8988T (cell line): ENCODE data around the gene AGAP1.

Experiments
- DNase-seq: peaks from one replicate; pipeline ENCODE4 v3.0.0; 2011

The AGAP1 gene

DNA sequence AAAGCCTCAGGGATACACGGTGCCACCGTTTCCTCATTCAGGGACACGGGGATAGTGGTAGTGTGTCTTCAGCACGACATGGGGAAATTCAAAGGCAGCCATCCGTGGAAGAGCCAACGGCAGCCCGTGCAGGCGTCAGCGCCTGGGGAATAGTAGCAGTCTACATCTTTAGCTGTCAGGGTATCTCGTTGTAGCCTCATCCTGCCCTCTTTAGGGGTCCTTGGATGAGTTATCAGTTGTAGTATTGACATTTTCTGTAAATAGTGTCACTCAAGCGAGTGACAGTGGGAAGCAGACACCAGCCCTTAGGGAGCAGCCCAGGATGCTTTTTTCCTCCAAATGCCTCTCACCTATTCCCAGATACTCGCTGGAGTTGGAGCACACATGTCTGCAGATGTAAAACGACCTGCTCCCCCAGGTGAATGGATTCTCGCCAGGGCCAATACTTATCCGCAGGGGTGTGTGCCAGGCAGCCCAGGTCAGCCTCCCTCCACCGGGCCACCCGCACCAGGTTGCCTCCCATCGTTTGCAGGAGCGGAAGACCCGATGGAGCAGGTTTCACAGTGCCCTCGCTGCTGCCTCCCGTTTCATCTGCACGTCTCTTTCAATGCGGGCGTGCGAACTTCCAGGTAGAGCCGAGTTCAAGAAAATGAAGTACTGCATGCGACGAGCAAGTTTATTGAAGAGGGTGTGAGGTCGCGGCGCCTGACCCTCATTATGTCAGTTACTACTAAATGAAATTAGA lies 41.0 kb downstream of the AGAP1 start:
- DNase-seq, result no peak

- DNase-seq, result no peak
These were observed 41.7 kb downstream of the AGAP1 start for GRCh38 chr2:235535423-235536130.

GRCh38 chr2:235536711-235537110 lies 42.9 kb downstream of the AGAP1 start:
- no peak for DNase-seq

DNA sequence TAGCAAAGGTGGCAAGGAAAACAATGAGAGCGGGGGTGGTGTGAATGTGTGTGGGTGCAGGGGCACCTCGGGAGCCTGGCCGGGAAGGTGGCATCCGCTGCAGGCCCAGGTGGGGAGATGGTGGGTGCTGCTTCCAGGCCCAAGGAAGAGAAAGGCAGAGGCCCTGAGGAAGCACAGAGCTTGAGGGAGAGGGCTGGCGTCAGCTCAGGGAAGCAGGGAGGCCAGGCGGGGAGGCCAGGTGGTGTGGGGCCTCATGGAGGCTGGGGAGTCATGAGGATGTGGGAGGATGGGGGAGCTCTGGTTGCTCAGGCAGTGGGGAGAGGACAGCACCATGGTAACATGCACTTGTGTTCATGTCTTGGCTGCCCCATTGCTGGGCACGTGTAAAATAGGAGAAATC lies 43.3 kb downstream of the AGAP1 start:
- no peak for DNase-seq

DNA sequence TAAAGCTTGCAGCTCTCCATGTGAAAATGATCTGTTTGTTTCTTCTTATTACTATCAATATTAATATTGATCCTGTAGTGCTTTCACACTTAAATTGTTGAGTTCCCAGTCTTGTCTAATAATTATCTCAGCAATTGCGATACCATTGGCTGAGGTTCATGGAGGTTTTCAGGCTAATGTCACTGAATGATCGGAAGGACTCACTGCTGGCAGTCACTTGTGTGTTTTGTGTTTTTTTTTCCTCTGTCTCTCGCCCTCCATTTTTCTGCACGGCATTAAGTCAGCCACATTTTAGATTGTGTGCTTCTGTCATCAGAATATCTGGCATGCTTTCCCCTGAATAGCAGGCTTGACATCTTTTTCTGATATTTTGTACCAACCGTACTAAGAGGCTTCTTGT lies 43.7 kb downstream of the AGAP1 start:
- no peak for DNase-seq

- no peak for DNase-seq
These were observed 44.3 kb downstream of the AGAP1 start for GRCh38 chr2:235538144-235538639.

GRCh38 chr2:235538981-235539380 lies 45.1 kb downstream of the AGAP1 start:
- no peak for DNase-seq

DNA sequence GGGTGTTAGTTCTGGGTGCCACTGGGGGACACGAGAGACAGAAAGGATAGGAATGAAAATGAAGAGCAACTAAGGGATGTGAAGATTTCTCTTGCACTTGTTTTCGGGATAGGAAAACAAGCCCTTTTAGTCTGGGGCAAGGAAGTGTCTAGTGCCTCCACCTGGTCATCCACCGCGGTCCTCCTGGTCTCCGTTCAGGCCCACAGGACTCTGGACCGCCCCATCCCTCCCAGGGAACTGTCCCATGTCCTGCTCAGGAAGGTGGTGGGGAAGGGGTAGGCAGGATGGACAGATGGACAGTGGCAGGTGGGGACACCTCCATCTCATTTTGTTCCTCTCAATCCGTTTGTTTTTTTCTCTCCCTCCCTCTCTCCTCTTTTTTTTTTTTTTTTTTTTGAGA lies 45.9 kb downstream of the AGAP1 start:
- DNase-seq, result no peak

DNA sequence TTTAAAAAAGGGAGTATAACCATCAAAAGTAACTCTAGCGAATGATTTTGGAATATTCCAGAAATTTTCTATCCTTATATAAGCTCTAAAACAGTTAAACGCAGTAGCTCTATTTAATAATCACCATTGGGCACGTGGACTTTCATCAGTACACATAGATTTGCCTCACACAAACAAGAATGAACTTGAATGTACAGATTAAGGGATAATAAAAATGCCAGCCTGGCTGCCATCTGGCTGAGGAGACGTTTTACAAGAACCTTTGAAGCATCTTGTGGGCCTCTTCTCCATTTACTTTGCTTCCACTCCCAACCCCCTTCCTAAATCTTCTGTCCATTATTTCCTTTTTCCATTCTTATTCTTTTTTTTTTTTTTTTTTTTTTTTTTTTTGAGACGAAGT lies 47.2 kb downstream of the AGAP1 start:
- no peak for DNase-seq

GRCh38 chr2:235541838-235542549 lies 48.2 kb downstream of the AGAP1 start:
- DNase-seq, result no peak

GRCh38 chr2:235542733-235543127 lies 48.9 kb downstream of the AGAP1 start:
- DNase-seq, result no peak

GRCh38 chr2:235543128-235543750 lies 49.4 kb downstream of the AGAP1 start:
- DNase-seq, result no peak

- DNase-seq, result no peak
These were observed 50.2 kb downstream of the AGAP1 start for GRCh38 chr2:235543851-235544688.

DNA sequence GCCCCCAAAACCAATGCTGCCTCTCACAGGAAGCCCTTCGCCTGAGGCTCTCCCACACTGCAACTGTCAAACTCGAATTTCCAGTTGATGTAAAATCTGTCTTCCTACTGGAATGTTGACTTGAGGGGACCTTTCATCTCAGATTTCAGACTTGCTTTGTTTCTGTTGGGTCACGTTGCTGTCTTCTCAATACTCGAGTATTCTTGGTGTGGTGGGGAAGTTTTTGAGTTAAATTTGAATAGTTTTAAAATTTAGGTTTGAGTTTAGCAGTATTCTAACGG lies 50.8 kb downstream of the AGAP1 start:
- no peak for DNase-seq

- DNase-seq, result no peak
These were observed 51.7 kb downstream of the AGAP1 start for GRCh38 chr2:235545339-235546150.

DNA sequence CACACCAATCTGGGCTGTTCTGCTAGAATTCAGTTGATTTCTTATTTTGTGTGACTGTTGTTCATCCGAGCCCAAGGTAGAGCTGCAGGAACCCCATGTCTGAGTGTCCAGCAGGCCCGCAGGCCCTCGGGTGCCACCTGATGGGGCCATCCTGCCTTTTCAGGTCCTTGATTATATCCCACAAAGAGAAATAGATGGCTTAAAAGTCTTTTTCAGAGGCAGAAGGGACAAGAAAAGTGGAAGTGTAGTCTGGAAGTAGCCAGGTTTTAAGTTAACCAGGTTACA lies 52.2 kb downstream of the AGAP1 start:
- no peak for DNase-seq

GRCh38 chr2:235546436-235546835 lies 52.6 kb downstream of the AGAP1 start:
- no peak for DNase-seq

- no peak for DNase-seq
These were observed 56.0 kb downstream of the AGAP1 start for GRCh38 chr2:235549735-235550377.

DNA sequence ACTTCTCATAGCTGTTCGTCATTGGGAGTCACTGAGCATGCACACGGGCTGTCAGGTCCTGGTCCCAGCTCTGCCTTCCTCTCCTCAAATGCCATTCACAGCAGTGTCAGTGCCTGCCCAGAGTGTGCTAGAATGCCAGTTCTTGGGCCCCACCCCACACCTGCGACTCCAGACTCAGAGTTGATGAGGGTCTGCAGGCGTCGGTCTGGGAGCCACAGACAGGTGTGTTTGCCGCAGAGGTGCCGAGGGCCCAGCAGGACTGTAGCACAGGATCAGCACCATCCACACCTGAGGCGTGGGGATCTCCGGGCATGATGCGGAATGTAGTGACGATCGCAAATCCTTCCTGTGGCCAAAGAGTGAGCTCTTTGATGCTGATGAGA lies 56.5 kb downstream of the AGAP1 start:
- DNase-seq, result no peak

- no peak for DNase-seq
These were observed 57.1 kb downstream of the AGAP1 start for GRCh38 chr2:235550946-235551345.

- peak; percentile 89 for DNase-seq
These were observed 58.1 kb downstream of the AGAP1 start for GRCh38 chr2:235551965-235552364.

DNA sequence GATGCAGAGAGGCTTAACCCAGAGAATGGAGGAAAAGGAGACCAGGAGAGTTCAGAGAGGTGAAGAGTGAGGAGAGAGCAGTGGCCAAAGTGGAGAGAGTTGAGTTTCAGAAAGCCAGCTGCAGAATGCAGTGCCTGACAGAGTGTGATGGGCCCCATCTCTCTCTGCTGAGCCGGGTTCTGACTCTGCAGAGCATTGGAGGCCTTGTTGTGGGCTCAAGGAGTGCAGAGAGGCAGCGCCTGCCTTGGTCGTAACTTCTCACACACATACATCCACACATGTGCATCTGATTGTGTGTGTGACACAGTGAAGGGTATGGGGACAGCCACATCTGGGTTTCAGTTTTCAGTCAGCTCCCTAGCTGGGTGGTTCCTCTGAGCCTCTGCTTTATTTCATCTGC lies 58.8 kb downstream of the AGAP1 start:
- no peak for DNase-seq
